HG02678 (cell line): ENCODE measurements around the gene PREX1.
A peak's percentile ranks its signal among the peaks of the same experiment; 100 is the strongest.
"Not testable (repeated sequence)": the region's sequence is repeated elsewhere in the genome, so short reads cannot be mapped to it uniquely, and the experiment has no call there.

ENCODE experiments used
- ATAC-seq: cut with Tn5 transposase; IDR thresholded peaks from one replicate; pipeline ENCODE4 v1.9.1; 2021; ENCODE audit warnings: mild to moderate bottlenecking, moderate library complexity; ENCODE audit not compliant: unreplicated experiment

PREX1 gene

GRCh38 chr20:48613926-48614325, 213.9 kb downstream of the PREX1 start:
- no peak for ATAC-seq

DNA sequence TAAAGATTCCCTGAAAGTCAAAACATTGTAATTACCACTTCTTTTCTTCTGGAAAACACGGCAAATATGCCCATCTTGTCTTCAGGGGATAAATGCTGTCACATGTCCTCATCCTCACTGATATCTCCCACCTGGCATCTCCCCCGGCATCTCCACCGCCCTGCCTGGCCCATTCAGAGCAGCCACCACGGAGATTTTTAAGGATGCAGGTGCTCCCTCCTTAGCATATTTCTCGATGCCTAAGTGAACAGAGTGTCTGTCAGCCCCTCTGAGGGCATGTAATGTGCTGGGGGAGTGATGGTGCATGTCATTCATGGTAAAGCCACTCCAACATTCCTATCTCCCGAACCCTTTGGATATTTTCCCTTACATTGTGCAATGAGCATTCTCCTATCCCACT, 215.5 kb downstream of the PREX1 start:
- ATAC-seq, result no peak

DNA sequence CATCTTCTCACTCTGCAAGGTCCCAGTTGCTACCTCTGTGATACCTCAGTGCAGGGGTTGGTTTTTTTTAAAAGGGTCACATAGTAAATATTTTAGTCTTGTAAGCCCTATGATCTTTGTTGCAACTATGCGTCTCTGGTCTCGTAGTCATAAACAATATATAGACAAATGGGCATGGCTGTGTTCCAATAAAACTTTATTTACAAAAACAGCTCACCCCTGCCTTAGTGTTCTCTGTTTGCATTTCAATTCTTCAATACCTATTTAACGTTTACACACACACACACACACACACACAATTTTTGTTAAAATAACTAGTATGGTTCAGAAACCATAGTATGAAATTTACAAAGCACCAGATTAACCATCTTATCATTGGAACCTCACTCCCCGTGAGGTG, 216.8 kb downstream of the PREX1 start:
- no peak for ATAC-seq

DNA sequence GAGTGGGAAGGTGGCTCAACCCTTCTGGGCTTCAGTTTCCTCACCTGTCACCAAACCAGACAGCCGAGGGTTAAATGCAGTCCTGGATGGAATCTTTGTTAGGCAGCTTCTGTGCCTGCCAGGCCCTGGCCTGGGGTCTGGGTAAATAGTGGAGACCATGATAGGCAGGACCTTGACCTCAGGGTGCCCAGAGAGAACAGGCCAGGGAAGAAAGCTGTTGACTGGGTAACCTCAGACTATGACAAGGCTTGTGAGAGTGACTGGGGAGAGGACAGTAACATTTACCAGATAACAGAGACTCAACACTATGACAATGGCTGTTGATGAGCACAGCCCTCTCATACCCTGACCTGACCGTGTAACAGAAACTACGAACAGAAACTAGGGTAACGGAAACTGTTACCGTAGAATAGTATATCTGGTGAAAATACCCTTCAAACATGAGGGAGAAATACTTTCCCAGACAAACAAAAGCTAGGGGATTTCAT, 218.3 kb downstream of the PREX1 start:
- peak; percentile 97 for ATAC-seq

DNA sequence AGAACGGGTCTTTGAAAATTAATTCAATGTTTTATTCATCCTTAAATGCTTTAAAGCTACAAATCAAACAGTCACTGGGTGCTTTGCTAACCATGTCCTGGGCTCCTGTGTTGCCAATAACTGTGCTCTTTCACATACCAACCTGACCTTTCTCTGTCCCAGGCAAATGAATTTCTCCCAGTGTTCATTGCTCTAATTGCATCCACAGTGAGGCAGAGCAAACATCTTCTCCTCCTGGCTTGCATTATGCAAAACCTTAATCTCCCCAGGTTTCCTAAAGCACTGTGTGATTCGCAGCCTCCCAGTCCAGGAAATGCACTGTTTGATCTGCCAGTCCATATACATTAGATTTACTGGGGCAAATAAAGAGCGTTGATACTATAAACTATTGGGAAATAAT, 219.0 kb downstream of the PREX1 start:
- no peak for ATAC-seq

DNA sequence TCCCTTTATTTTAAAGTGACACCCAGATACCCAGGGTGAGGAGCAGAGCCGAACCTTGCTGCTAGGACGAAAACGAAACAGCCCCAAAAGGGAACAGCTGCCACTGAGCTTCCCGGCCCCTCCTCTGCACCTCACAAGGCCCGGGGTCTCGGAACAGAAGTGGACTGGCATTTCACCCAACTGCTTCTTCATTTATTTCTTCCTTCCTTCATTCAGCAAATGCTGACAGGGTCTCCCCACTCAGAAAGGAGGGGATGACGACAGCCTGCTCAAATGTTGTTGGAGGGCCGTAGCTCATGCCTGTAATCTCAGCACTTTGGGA, 220.3 kb downstream of the PREX1 start:
- no peak for ATAC-seq

GRCh38 chr20:48606841-48607543, 220.8 kb downstream of the PREX1 start:
- ATAC-seq, result no peak

- ATAC-seq, result no peak
Observed at GRCh38 chr20:48606172-48606840, 221.5 kb downstream of the PREX1 start.

DNA sequence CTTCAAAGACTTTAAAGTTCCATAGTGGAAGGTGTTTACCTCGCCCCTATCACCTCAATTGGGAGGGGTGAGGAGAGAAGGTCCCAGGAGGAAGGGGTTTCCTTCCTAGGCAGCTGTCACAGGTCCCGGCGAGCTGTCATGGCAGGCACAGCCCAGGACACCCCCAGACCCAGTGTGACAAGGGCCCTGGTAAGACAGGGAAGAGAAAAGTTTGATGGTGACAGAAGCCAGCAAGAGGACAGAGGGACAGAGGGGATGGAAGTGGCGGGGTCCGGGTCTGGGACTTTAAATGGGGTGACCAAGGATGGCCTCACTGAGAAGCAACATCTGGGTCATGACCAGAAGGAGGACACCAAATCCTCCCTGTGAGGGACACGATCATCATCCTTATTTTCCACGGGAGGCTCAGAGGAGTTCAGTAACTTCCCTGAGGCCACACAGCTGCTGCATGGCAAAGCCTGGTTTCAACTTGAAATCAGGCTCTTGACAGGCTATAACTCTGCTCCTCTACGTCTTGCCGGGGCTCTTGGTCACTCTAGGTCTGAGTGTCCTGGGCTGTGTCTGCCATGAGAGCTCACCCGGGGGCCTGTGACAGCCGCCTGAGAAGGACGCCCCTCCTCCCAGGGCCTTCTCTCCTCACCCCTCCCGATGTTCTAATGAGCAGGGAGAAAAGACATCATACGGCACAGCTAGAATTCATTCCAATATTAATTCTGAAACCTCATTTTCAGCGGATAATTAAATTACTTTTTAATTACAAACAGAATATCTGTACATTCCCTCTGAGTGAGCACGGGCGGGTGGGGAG, 222.2 kb downstream of the PREX1 start:
- ATAC-seq, result no peak

DNA sequence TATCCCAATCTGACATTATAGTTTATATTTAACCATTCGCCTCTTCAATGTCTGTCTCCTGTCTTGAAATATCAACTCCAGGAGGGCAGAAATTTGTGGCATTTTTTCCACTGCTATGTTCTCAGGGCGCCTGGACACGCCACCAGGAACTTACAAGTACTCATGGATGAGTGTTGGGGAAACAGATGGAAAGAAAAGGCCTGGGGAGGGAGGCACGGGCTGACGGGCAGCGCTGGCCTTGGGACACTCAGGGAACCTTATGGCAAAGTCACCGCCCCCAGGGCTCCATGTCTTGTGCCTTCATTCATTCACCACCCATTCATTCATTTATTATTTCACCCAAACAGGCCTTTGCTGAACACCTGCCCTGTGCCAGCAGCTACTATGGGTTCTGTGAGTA, 222.9 kb downstream of the PREX1 start:
- no peak for ATAC-seq

DNA sequence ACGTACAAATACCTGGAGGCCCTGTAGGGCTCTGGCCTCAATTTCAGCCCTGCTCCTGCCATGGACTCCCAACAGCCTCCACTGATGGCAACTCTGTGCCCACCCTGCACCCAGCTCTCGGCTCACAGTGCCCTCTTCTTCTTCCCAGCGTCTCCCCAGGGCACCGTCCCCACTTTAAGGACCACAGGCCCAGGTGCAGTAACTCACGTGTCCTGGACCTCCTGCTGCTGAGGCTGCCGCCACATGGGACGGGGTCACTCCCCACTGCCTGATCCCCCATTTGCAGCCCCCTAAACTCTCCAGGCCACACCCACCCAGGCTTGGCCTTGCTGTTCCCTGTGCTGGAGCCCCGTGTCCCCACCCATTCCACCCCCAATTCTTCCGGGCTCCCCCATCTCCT, 223.4 kb downstream of the PREX1 start:
- ATAC-seq, result no peak

DNA sequence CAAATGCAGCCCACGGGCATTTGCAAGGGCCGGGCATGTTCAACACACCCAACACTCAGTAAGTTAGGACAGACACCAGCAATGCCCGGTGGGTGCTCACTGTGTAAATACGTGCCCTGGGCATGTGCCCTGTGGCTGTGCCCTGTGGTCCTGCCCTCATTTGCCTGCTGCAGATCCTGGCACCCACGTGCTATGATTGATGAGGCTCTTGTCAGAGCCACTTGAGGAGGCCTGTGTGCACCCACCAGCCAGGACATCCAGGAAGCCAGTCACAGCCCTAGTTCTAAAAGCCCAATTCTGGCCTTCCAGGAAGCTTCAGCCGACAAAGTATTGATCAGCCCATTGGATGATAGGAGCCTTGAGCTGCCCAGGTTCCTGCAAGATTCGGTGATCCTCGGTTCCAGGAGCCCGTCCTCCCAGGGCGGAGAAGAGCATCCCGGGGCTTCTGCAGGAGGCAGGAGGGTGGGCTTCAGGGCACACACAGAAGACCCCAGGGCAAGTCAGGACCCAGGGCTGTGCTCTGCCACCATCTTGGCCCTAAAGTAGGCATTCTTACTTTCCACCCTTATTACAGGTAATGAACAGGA, 223.9 kb downstream of the PREX1 start:
- ATAC-seq, result no peak

- no peak for ATAC-seq
Observed at GRCh38 chr20:48603116-48603818, 224.5 kb downstream of the PREX1 start.

DNA sequence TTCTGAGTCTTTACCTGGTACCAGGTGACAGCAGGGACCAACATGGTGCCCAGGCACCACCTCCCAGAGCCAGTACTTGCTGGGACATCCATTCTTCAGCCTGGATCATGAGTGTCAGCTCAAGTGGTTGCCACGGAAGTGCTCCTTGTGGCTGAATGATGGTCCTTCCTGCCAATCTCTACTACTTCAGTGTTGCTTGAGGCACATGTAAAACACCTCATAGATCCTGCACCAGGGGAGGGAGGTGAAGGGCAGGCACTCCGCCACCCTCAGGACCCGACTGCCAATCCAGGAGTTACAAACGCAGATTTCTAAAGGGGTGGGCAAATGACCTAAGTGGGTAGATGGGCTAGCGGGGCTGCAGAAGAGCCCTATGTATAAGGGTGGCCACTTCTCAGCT, 226.0 kb downstream of the PREX1 start:
- no peak for ATAC-seq

- no peak for ATAC-seq
Observed at GRCh38 chr20:48600470-48600945, 227.3 kb downstream of the PREX1 start.

GRCh38 chr20:48599748-48600469, 227.9 kb downstream of the PREX1 start:
- no peak for ATAC-seq

DNA sequence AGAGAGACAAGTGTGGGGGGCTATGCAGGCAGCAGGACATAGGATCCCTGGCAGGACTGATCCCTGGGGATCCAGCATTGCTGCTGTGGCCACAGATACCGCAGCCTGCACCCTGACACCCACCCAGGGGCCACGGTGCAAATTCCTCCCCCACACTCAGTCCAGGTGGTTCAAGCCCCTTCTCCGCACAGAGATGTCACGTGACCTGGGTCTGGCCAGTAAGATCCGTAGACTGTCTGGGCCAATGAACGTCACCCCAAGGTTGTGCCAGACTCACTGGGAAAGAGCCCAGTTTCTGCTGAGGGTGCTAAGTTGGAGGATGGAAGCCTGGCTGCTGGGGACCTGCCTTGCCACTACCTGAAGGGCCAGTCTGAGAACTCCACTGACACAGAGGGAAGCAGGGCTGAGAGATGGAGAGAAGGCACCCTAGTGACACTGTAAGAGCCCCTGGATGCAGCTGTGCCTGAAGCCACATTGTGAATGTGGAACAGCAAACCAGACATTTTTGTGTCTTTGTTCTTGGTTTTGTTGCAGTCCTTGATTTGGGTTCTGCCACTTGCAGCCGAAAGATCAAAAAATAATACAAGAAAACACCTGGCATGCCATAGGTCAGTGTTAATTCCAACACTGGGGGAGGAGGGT, 228.6 kb downstream of the PREX1 start:
- no peak for ATAC-seq

DNA sequence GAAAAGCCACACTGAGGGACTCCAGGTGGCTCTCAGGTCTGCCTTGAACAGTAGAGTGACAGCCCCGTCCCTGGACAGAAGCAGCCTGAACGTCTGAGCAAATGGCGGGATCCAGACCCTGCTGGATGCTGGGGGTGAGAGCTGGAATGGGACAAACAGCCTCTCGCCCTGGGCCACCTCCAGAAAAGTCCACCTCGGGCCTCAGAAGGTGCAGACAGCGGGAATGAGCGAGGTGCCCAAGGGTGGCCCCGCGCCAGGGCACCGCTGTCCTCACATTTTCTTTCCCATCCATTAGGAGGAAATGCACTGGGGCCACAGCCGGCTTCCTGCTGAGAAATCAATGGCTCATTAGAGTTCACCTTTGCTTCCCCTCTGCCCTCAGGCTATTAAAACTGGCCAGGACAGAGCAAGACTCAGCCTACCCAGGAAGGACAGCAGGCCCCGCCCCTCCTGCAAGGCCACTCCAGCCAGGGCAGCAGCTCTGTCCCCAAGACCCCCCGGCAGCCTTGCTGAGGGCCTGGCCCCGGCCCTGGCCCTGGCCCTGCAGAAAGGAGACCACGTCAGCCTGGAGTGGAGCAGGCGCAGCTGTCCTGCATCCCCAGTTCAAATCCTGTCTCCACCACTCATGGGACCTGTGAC, 229.4 kb downstream of the PREX1 start:
- not testable (repeated sequence) for ATAC-seq
